ENCODE results near the gene SH2B3. TPM values are rescaled to one million over a fixed set of nuclear protein-coding genes. Genes with fewer than 3 reads are reported as not detected.

Gene SH2B3
- polyA plus RNA-seq, 1 donor from 2014 or later, result 3.0 TPM

GRCh38 chr12:111413442-111414086, 7.8 kb downstream of the SH2B3 start:
- no peak for TF ChIP-seq SMC3 (conservative IDR thresholded peaks at IDR 0.05; ENCODE audit: poor library complexity)
- TF ChIP-seq REST (IDR thresholded peaks at IDR 0.05; ENCODE audit: borderline replicate concordance), result no peak
- no peak for TF ChIP-seq POLR2AphosphoS5 (IDR thresholded peaks at IDR 0.05)
- TF ChIP-seq MXI1 (conservative IDR thresholded peaks at IDR 0.05; ENCODE audit: poor library complexity, severe bottlenecking), result no peak
- no peak for TF ChIP-seq RAD21 (conservative IDR thresholded peaks at IDR 0.05)
- no peak for TF ChIP-seq TAF1 (IDR thresholded peaks at IDR 0.05; ENCODE audit: low read depth)
- TF ChIP-seq EP300 (conservative IDR thresholded peaks at IDR 0.05; ENCODE audit: poor library complexity, severe bottlenecking), result no peak
- TF ChIP-seq CTCF (IDR thresholded peaks at IDR 0.05; ENCODE audit: poor library complexity, severe bottlenecking), result no peak
- TF ChIP-seq EZH2 (IDR thresholded peaks at IDR 0.05; ENCODE audit: borderline replicate concordance, insufficient read depth, low read length, poor library complexity, severe bottlenecking), result no peak
- no peaks in the 10 kb centered on the region for H3K79me2 ChIP-seq (replicated peaks; ENCODE audit: insufficient read depth, low read length)

GRCh38 chr12:111414711-111415252, 9.1 kb downstream of the SH2B3 start:
- Histone ChIP-seq H3K27me3 (ENCODE audit: insufficient read depth, low read depth, low read length) (no peaks in the 10 kb centered on the region), H3K4me2 (ENCODE audit: low read length) (no peak overlapping the region), H3K4me3 (ENCODE audit: low read length) (no peak overlapping the region), H3K9ac (ENCODE audit: low read length) (no peak overlapping the region), H3K9me2 (ENCODE audit: insufficient read depth, low read length) (no peaks in the 10 kb centered on the region), H3K36me3 (ENCODE audit: insufficient read depth, low read length) (no peaks in the 10 kb centered on the region), H4K20me1 (ENCODE audit: insufficient read depth) (no peaks in the 10 kb centered on the region), H3K79me2 (replicated peaks; ENCODE audit: insufficient read depth, low read length) (no peaks in the 10 kb centered on the region), H3F3A (ENCODE audit: insufficient read depth, low read length, poor library complexity, severe bottlenecking) (no peaks in the 10 kb centered on the region), H2AFZ (ENCODE audit: low read depth, low read length) (no peak overlapping the region), H3K27ac (ENCODE audit: low read length) (no peak overlapping the region), H3K9me3 (ENCODE audit: low read length) (no peaks in the 10 kb centered on the region)
- TF ChIP-seq RAD21 (conservative IDR thresholded peaks at IDR 0.05), result no peak
- no peak for TF ChIP-seq TAF1 (IDR thresholded peaks at IDR 0.05; ENCODE audit: low read depth)
- no peak for TF ChIP-seq CTCF (IDR thresholded peaks at IDR 0.05; ENCODE audit: poor library complexity, severe bottlenecking)
- no peak for TF ChIP-seq SMC3 (conservative IDR thresholded peaks at IDR 0.05; ENCODE audit: poor library complexity)

More at GRCh38 chr12:111413442-111414086, 7.8 kb downstream of the SH2B3 start:
- H3K9me2 ChIP-seq (ENCODE audit: insufficient read depth, low read length), result no peaks in the 10 kb centered on the region
- H3K9me3 ChIP-seq (ENCODE audit: low read length), result no peaks in the 10 kb centered on the region
- no peak overlapping the region for H2AFZ ChIP-seq (ENCODE audit: low read depth, low read length)
- no peaks in the 10 kb centered on the region for H3K36me3 ChIP-seq (ENCODE audit: insufficient read depth, low read length)
- H3K4me3 ChIP-seq (ENCODE audit: low read length), result no peak overlapping the region
- no peak overlapping the region for H3K27ac ChIP-seq (ENCODE audit: low read length)
- no peak overlapping the region for H3K4me2 ChIP-seq (ENCODE audit: low read length)
- H3F3A ChIP-seq (ENCODE audit: insufficient read depth, low read length, poor library complexity, severe bottlenecking), result no peaks in the 10 kb centered on the region
- no peaks in the 10 kb centered on the region for H3K27me3 ChIP-seq (ENCODE audit: insufficient read depth, low read depth, low read length)
- no peaks in the 10 kb centered on the region for H4K20me1 ChIP-seq (ENCODE audit: insufficient read depth)
- no peak overlapping the region for H3K9ac ChIP-seq (ENCODE audit: low read length)

Data from neural cell (in vitro differentiated cells).